HepG2 (cell line): ENCODE results near the gene SLC5A3. TPM values are rescaled to one million over a fixed set of nuclear protein-coding genes. Genes with fewer than 3 reads are reported as not detected.

Source experiments
- ATAC-seq: fragments of 200-7000 bp; cut with Tn5 transposase; 3 replicates; pipeline ENCODE4 v1.9.1; 2020; ENCODE audit warnings: mild to moderate bottlenecking, moderate library complexity
- BruUV-seq: library from RNA; stranded (reverse); fragments of 400-500 nt; replicated peaks from 2 replicates; lab custom pipeline; 2021; lab: Mats Ljungman, UMichigan
- CTCF ChIA-PET: fragments of 300-600 bp; formaldehyde crosslinking; extraction: SDS; loops from one replicate; lab custom pipeline; 2021; ENCODE audit warnings: low total read pairs, inconsistent platforms, low intra/inter-chr PET ratio; lab: Yijun Ruan, JAX
- POLR2A ChIA-PET: fragments of 350-600 bp; sonication (Branson Sonifier 250); formaldehyde crosslinking; loops from one replicate; lab custom pipeline; 2020; ENCODE audit warnings: antibody characterized with exemption, inconsistent platforms; lab: Yijun Ruan, JAX
- DNase-seq: peaks from one replicate; pipeline ENCODE4 v3.0.0-alpha.2; 2015; ENCODE audit warnings: low spot score
- FAIRE-seq: peaks from 3 replicates; lab custom pipeline; 2011; peaks lifted over from hg19 to GRCh38; lab: Jason Lieb, UNC
- H2AFZ ChIP-seq: one replicate; pipeline ENCODE4 v1.6.1; 2011; ENCODE audit warnings: low read length, inconsistent platforms
- H3K27ac ChIP-seq: fragments of 300-600 bp; 3 replicates; pipeline ENCODE4 v1.8.0; 2011; ENCODE audit warnings: mixed run types, mild to moderate bottlenecking, mixed read lengths, low read length, inconsistent platforms; ENCODE audit not compliant: insufficient read depth; ENCODE audit errors: extremely low read length
- H3K27me3 ChIP-seq, 2 experiments: fragments of 200-600 bp in 1 of 2; 2 replicates in 1 of 2; 3 replicates in 1 of 2; pipeline versions ENCODE4 v1.6.0 to v1.8.0; 2011; ENCODE audit warnings: low read length in 2 of 2, mild to moderate bottlenecking in 2 of 2, moderate library complexity in 2 of 2, inconsistent platforms in 1 of 2; ENCODE audit not compliant: insufficient read depth in 2 of 2, control insufficient read depth in 1 of 2
- H3K36me3 ChIP-seq, 2 experiments: fragments of 200-600 bp in 1 of 2; replicated peaks in 1 of 2; 2 replicates in 1 of 2; 3 replicates in 1 of 2; pipeline versions ENCODE4 v1.5.1 to v1.8.0; 2011; ENCODE audit warnings: low read length in 2 of 2, inconsistent platforms in 1 of 2; ENCODE audit not compliant: insufficient read depth in 2 of 2, control insufficient read depth in 1 of 2
- H3K4me1 ChIP-seq: 2 replicates; pipeline ENCODE4 v1.5.1; 2012; ENCODE audit warnings: low read length, inconsistent platforms; ENCODE audit not compliant: insufficient read depth
- H3K4me2 ChIP-seq: 2 replicates; pipeline ENCODE4 v1.6.0; 2011; ENCODE audit warnings: low read depth, low read length, inconsistent platforms
- H3K4me3 ChIP-seq, 3 experiments: fragments of 200-600 bp in 1 of 3; sonication (generic), shearing (Covaris generic) in 1 of 3; replicated peaks in 1 of 3; 2 replicates each; pipeline ENCODE4 v1.5.1; 2011 to 2016; ENCODE audit warnings: low read length in 3 of 3, inconsistent platforms in 2 of 3, low read depth in 2 of 3, mild to moderate bottlenecking in 2 of 3, control low read depth in 1 of 3, mixed read lengths in 1 of 3; ENCODE audit not compliant: insufficient read depth in 1 of 3
- H3K79me2 ChIP-seq: one replicate; pipeline ENCODE4 v1.6.1; 2011; ENCODE audit warnings: low read length, inconsistent platforms; ENCODE audit not compliant: insufficient read depth
- H3K9ac ChIP-seq: 2 replicates; pipeline ENCODE4 v1.6.0; 2011; ENCODE audit warnings: mild to moderate bottlenecking, low read depth, low read length, inconsistent platforms; ENCODE audit not compliant: insufficient read depth
- H3K9me3 ChIP-seq: 2 replicates; pipeline ENCODE4 v1.5.1; 2012; ENCODE audit warnings: mild to moderate bottlenecking, low read length
- H4K20me1 ChIP-seq: 2 replicates; pipeline ENCODE4 v1.6.0; 2011; ENCODE audit warnings: inconsistent platforms, mild to moderate bottlenecking, low read length, moderate library complexity; ENCODE audit not compliant: insufficient read depth
- AGO2 ChIP-seq: fragments of 200-400 bp; formaldehyde crosslinking; optimal IDR thresholded peaks from 2 replicates; pipeline ENCODE3; 2017; ENCODE audit warnings: mild to moderate bottlenecking, low read depth, low read length, moderate library complexity
- BCL6 ChIP-seq: IDR thresholded peaks from 2 replicates; pipeline ENCODE4 v1.6.1; 2016; ENCODE audit warnings: missing genetic modification reagents, missing compliant biosample characterization
- CEBPB ChIP-seq: IDR thresholded peaks from 2 replicates; pipeline ENCODE4 v1.6.1; 2011; ENCODE audit warnings: low read depth, low read length, improper control_type of control experiment, borderline replicate concordance
- FOSL2 ChIP-seq: sonication (generic); formaldehyde crosslinking; IDR thresholded peaks from 2 replicates; pipeline ENCODE4 v1.4.0; 2020; ENCODE audit warnings: missing genetic modification reagents
- HNRNPUL1 ChIP-seq: fragments of 200-400 bp; formaldehyde crosslinking; IDR thresholded peaks from 2 replicates; pipeline ENCODE4 v1.6.1; 2017; ENCODE audit warnings: low read depth, mild to moderate bottlenecking, low read length, moderate library complexity
- HOXA7 ChIP-seq: sonication (generic); formaldehyde crosslinking; IDR thresholded peaks from 2 replicates; pipeline ENCODE4 v1.8.1; 2022; ENCODE audit warnings: mild to moderate bottlenecking, missing genetic modification reagents, moderate library complexity
- POLR2A ChIP-seq, 2 experiments: IDR thresholded peaks; 2 replicates each; pipeline ENCODE4 v1.6.1; 2011; ENCODE audit warnings: low read depth in 2 of 2, low read length in 2 of 2, mild to moderate bottlenecking in 1 of 2, moderate library complexity in 1 of 2; ENCODE audit not compliant: insufficient read depth in 1 of 2
- RBFOX2 ChIP-seq: fragments of 200-400 bp; formaldehyde crosslinking; IDR thresholded peaks from 2 replicates; pipeline ENCODE4 v1.6.1; 2017; ENCODE audit warnings: low read depth, mild to moderate bottlenecking, low read length
- TCF12 ChIP-seq, 2 experiments: fragments of 450-650 bp in 1 of 2; sonication (generic) in 1 of 2; formaldehyde crosslinking in 1 of 2; IDR thresholded peaks; 2 replicates each; pipeline versions ENCODE4 v1.6.1 to v1.8.0; 2017 to 2022; ENCODE audit warnings: antibody characterized with exemption in 1 of 2, mild to moderate bottlenecking in 1 of 2, missing genetic modification reagents in 1 of 2, moderate library complexity in 1 of 2
- ZMAT5 ChIP-seq: sonication (generic); formaldehyde crosslinking; IDR thresholded peaks from 2 replicates; pipeline ENCODE4 v1.5.0; 2020; ENCODE audit warnings: mild to moderate bottlenecking, low read depth, missing genetic modification reagents, borderline replicate concordance
- ZNF124 ChIP-seq: sonication (generic); formaldehyde crosslinking; IDR thresholded peaks from 2 replicates; pipeline ENCODE4 v1.4.0; 2020; ENCODE audit warnings: missing genetic modification reagents
- ZNF331 ChIP-seq: sonication (generic); formaldehyde crosslinking; IDR thresholded peaks from 2 replicates; pipeline ENCODE4 v1.4.0; 2020; ENCODE audit warnings: missing genetic modification reagents
- ZNF724P ChIP-seq: sonication (generic); formaldehyde crosslinking; IDR thresholded peaks from 2 replicates; pipeline ENCODE4 v1.8.0; 2022; ENCODE audit warnings: missing genetic modification reagents, borderline replicate concordance
- ZNF883 ChIP-seq: sonication (generic); formaldehyde crosslinking; IDR thresholded peaks from 2 replicates; pipeline ENCODE4 v1.5.1; 2020; ENCODE audit warnings: mild to moderate bottlenecking, missing genetic modification reagents; ENCODE audit errors: not compliant biosample characterization
- WGBS: methylation state at CpG from one replicate; pipeline ENCODE4 v1.1.6; 2017; ENCODE audit warnings: low lambda C conversion rate; 5-methylcytosine and 5-hydroxymethylcytosine counted together
- in situ Hi-C: cut with HindIII; loops from 2 replicates; pipeline ENCODE4 v1.10.0; 2017; ENCODE audit warnings: low pct_unique_long_range_greater_than_20kb; ENCODE audit not compliant: extremely low pct_ligation_motif_present
- intact Hi-C: fragments of 100-400 bp; cut with micrococcal nuclease; formaldehyde crosslinking; loops from one replicate; pipeline ENCODE4 v1.10.0; 2022; ENCODE audit not compliant: unreplicated experiment
- polyA plus RNA-seq, 8 experiments: library from polyadenylated mRNA; depleted of rRNA in 3 of 8; stranded (reverse) in 7 of 8; unstranded in 1 of 8; fragments of >200 nt; fragmentation: Illumina TruSeq in 4 of 8; extraction: Trizol in 4 of 8; gene quantifications; 2 replicates each; pipeline versions ENCODE4 v1.2.1 to v1.2.3, GENCODE V29; 2011 to 2016; ENCODE audit warnings: low read depth in 4 of 8, missing spikeins in 1 of 8, mixed read lengths in 1 of 8; ENCODE audit not compliant: insufficient read depth in 1 of 8
- total RNA-seq, 5 experiments: library from RNA; depleted of rRNA; stranded (reverse); fragments of >200 nt; fragmentation: Illumina TruSeq; extraction: Trizol; gene quantifications; 2 replicates each; pipeline ENCODE4 v1.2.3, GENCODE V29; 2016; ENCODE audit warnings: low read depth in 1 of 5
- TF ChIP-seq, protein P1 (sequence below): sonication (generic); formaldehyde crosslinking; IDR thresholded peaks from 2 replicates; pipeline ENCODE4 v1.5.1; 2020; ENCODE audit warnings: missing genetic modification reagents, mild to moderate bottlenecking, borderline replicate concordance

SLC5A3 gene
- total and polyA plus RNA-seq, 2 of the 13 experiments (the other 11 are each of a cell fraction or from before 2014, with no cell fraction given), result 5.6 to 11.2 TPM

GRCh38 chr21:34037009-34037795, 36.2 kb upstream of the SLC5A3 start:
- no peaks in the 10 kb centered on the region for H3K36me3 ChIP-seq
- ChIA-PET POLR2A (no interaction called here), CTCF (no interaction called here)
- no peak for FAIRE-seq
- intact Hi-C loops (no loop called here), in situ Hi-C loops (no loop called here)
- peaks cover 1 to 16% of the 10 kb centered on the region in 2 experiments; a peak in 3 of 5 replicates for H3K27me3 ChIP-seq
- no peaks in the 10 kb centered on the region for H3K9me3 ChIP-seq
- DNase-seq, result no peak
- no peaks in the 10 kb centered on the region for H4K20me1 ChIP-seq
- TF ChIP-seq FOSL2 (CRISPR knock-in tag), result peak; percentile 32; the same call in 1 of the 2 replicates
- TF ChIP-seq RBFOX2, result no peak
- WGBS, result 11% methylated on average over 11 of the region's 11 CpGs
- H3K27ac ChIP-seq, result no peak overlapping the region
- H3K4me2 ChIP-seq, result no peak overlapping the region
- H3K4me1 ChIP-seq, result peaks cover 45% of the 10 kb centered on the region
- no peak overlapping the region for H2AFZ ChIP-seq
- no peak; the same call in 2 of the 3 replicates for ATAC-seq
- no TSS peak for BruUV-seq
- no peak overlapping the region for H3K4me3 ChIP-seq
- no peaks in the 10 kb centered on the region for H3K79me2 ChIP-seq
- H3K9ac ChIP-seq, result no peak overlapping the region

GRCh38 chr21:34039678-34040382, 33.5 kb upstream of the SLC5A3 start:
- H3K4me3 ChIP-seq, result no peak overlapping the region
- POLR2A ChIA-PET, result interaction anchor here (0.6 kb wide), 2 partner anchors 22 to 73 kb away, joined by 3 read pairs; no protein-coding TSS in a partner anchor
- peak; percentile 73 for ATAC-seq
- no peak for TF ChIP-seq RBFOX2
- TF ChIP-seq POLR2A (IDR thresholded peaks at IDR 0.05; ENCODE audit: insufficient read depth in 1 of 2, low read depth in 2 of 2, low read length in 2 of 2), result no peak
- no peak for TF ChIP-seq ZNF724P (CRISPR knock-in tag)
- TF ChIP-seq BCL6 (CRISPR knock-in tag), result no peak
- no peak for TF ChIP-seq HNRNPUL1
- TF ChIP-seq TCF12 (IDR thresholded peaks at IDR 0.05), result no peak
- no peak for TF ChIP-seq TCF12 (CRISPR knock-in tag; IDR thresholded peaks at IDR 0.05)
- TF ChIP-seq, protein P1, sequence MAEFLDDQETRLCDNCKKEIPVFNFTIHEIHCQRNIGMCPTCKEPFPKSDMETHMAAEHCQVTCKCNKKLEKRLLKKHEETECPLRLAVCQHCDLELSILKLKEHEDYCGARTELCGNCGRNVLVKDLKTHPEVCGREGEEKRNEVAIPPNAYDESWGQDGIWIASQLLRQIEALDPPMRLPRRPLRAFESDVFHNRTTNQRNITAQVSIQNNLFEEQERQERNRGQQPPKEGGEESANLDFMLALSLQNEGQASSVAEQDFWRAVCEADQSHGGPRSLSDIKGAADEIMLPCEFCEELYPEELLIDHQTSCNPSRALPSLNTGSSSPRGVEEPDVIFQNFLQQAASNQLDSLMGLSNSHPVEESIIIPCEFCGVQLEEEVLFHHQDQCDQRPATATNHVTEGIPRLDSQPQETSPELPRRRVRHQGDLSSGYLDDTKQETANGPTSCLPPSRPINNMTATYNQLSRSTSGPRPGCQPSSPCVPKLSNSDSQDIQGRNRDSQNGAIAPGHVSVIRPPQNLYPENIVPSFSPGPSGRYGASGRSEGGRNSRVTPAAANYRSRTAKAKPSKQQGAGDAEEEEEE (CRISPR knock-in tag), result no peak
- TF ChIP-seq ZNF883 (CRISPR knock-in tag), result no peak
- TF ChIP-seq HOXA7 (CRISPR knock-in tag), result no peak
- TF ChIP-seq CEBPB, result no peak
- TF ChIP-seq ZMAT5, result no peak
- no peak for TF ChIP-seq ZNF124
- TF ChIP-seq ZNF331 (CRISPR knock-in tag), result no peak
- TF ChIP-seq AGO2, result no peak

More at GRCh38 chr21:34039678-34040382, 33.5 kb upstream of the SLC5A3 start:
- CTCF ChIA-PET, result no interaction called here
- intact Hi-C loops, result no loop called here
- peaks cover 3 to 15% of the 10 kb centered on the region in 2 experiments; a peak in 3 of 5 replicates for H3K27me3 ChIP-seq
- WGBS, result 19% methylated on average over 10 of the region's 10 CpGs
- H3K36me3 ChIP-seq, result no peaks in the 10 kb centered on the region
- no peak overlapping the region for H3K27ac ChIP-seq
- H3K4me1 ChIP-seq, result peaks cover 31% of the 10 kb centered on the region
- no peak overlapping the region for H2AFZ ChIP-seq
- H3K9ac ChIP-seq, result no peak overlapping the region
- in situ Hi-C loops, result no loop called here
- H4K20me1 ChIP-seq, result no peaks in the 10 kb centered on the region
- FAIRE-seq (no peak), DNase-seq (no peak)
- H3K4me2 ChIP-seq, result no peak overlapping the region
- BruUV-seq, result no TSS peak
- H3K9me3 ChIP-seq, result no peaks in the 10 kb centered on the region
- no peaks in the 10 kb centered on the region for H3K79me2 ChIP-seq
